Measurements from ENCODE around the gene TEX19. TPM values are rescaled to one million over a fixed set of nuclear protein-coding genes. Genes with fewer than 3 reads are reported as not detected.
A peak's percentile ranks its signal among the peaks of the same experiment; 100 is the strongest.

Gene TEX19
- total RNA-seq, 1 donor from 2014 or later, result not detected

GRCh38 chr17:82324566-82325285 is 34.3 kb upstream of the TEX19 start:
- Mint-ChIP-seq H3K9me3 (no peaks in the 10 kb centered on the region), H3K27me3 (ENCODE audit: low read depth) (no peaks in the 10 kb centered on the region), H3K4me1 (ENCODE audit: low read depth) (peaks cover 28% of the 10 kb centered on the region), H3K27ac (peak overlapping the region; percentile 24), H3K4me3 (ENCODE audit: low read depth) (no peak overlapping the region), H3K36me3 (ENCODE audit: low read depth) (peaks cover 10% of the 10 kb centered on the region)
- DNase-seq (ENCODE audit: low spot score), result no peak
- intact Hi-C loops (cut with micrococcal nuclease), result loop anchor here (5.0 kb wide), 1 partner anchor 82 kb away; no protein-coding TSS in a partner anchor

DNA sequence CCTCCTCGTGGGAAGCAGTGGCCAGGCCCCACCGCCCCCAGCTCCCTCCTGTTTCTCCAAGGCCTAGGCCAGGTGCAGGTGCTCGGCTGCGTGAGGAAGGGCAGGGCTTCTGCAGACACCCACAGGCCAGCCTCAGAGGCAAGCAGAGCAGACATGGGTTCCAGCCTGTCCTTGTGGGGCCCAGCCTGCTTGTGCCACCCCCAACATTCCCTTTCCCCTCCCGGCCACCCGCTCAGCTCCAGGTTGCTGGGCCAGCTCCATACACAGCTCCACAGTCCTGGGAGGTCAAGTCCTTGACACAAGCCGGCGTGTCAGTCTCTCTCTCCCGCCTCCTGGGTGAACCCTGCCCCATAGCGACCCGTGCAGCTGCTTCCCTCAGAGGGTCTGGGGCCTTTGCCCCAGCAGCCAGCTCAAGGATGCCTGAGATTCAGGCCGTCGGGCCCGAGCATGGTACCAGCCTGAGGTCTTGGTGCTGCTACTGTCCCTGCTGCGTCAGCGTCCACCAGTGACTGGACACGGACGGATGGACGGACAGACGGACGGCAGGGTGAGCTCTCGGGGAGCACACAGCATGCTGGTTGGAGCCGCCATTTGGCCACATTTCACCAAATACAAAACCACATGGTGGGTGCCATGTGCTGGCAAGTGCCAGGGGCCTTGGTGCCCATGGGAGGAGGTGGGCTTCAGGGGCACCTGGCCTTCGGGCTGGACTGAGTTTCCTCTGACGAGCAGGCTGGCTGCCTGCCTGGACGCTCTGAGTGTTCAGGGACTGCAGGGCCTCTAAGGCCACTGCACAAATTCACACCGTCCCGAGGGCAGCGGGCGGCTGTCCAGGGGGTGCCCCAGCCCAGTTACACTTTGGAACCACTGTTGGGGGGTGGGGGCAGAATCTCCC is 33.5 kb upstream of the TEX19 start:
- intact Hi-C loops (cut with micrococcal nuclease), result no loop called here
- peaks cover 10% of the 10 kb centered on the region for H3K36me3 Mint-ChIP-seq (ENCODE audit: low read depth)
- no peaks in the 10 kb centered on the region for H3K9me3 Mint-ChIP-seq
- H3K4me1 Mint-ChIP-seq (ENCODE audit: low read depth), result peaks cover 28% of the 10 kb centered on the region
- no peaks in the 10 kb centered on the region for H3K27me3 Mint-ChIP-seq (ENCODE audit: low read depth)
- DNase-seq (ENCODE audit: low spot score), result no peak
- H3K4me3 Mint-ChIP-seq (ENCODE audit: low read depth), result no peak overlapping the region
- H3K27ac Mint-ChIP-seq, result no peak overlapping the region

GRCh38 chr17:82327289-82327688 is 31.8 kb upstream of the TEX19 start:
- H3K36me3 Mint-ChIP-seq (ENCODE audit: low read depth), result peaks cover 7% of the 10 kb centered on the region
- DNase-seq (ENCODE audit: low spot score), result no peak
- H3K27me3 Mint-ChIP-seq (ENCODE audit: low read depth), result peaks cover 4% of the 10 kb centered on the region
- H3K27ac Mint-ChIP-seq, result no peak overlapping the region
- H3K4me3 Mint-ChIP-seq (ENCODE audit: low read depth), result no peak overlapping the region
- no peaks in the 10 kb centered on the region for H3K9me3 Mint-ChIP-seq
- intact Hi-C loops (cut with micrococcal nuclease), result no loop called here
- peaks cover 18% of the 10 kb centered on the region for H3K4me1 Mint-ChIP-seq (ENCODE audit: low read depth)

GRCh38 chr17:82327757-82328140 is 31.3 kb upstream of the TEX19 start:
- Mint-ChIP-seq H3K9me3 (no peaks in the 10 kb centered on the region), H3K4me1 (ENCODE audit: low read depth) (peaks cover 19% of the 10 kb centered on the region), H3K27ac (no peak overlapping the region), H3K36me3 (ENCODE audit: low read depth) (peaks cover 7% of the 10 kb centered on the region), H3K4me3 (ENCODE audit: low read depth) (no peak overlapping the region), H3K27me3 (ENCODE audit: low read depth) (peaks cover 5% of the 10 kb centered on the region)
- intact Hi-C loops (cut with micrococcal nuclease), result no loop called here
- no peak for DNase-seq (ENCODE audit: low spot score)

GRCh38 chr17:82328141-82328993 is 30.7 kb upstream of the TEX19 start:
- H3K27ac Mint-ChIP-seq, result no peak overlapping the region
- peaks cover 7% of the 10 kb centered on the region for H3K36me3 Mint-ChIP-seq (ENCODE audit: low read depth)
- no peaks in the 10 kb centered on the region for H3K9me3 Mint-ChIP-seq
- intact Hi-C loops (cut with micrococcal nuclease), result no loop called here
- peaks cover 22% of the 10 kb centered on the region for H3K4me1 Mint-ChIP-seq (ENCODE audit: low read depth)
- H3K4me3 Mint-ChIP-seq (ENCODE audit: low read depth), result no peak overlapping the region
- DNase-seq (ENCODE audit: low spot score), result no peak
- H3K27me3 Mint-ChIP-seq (ENCODE audit: low read depth), result peaks cover 8% of the 10 kb centered on the region

GRCh38 chr17:82328994-82329507 is 30.0 kb upstream of the TEX19 start:
- Mint-ChIP-seq H3K4me1 (ENCODE audit: low read depth) (peaks cover 18% of the 10 kb centered on the region), H3K9me3 (no peaks in the 10 kb centered on the region), H3K27me3 (ENCODE audit: low read depth) (peaks cover 8% of the 10 kb centered on the region), H3K36me3 (ENCODE audit: low read depth) (peaks cover 7% of the 10 kb centered on the region), H3K4me3 (ENCODE audit: low read depth) (no peak overlapping the region), H3K27ac (no peak overlapping the region)
- intact Hi-C loops (cut with micrococcal nuclease), result no loop called here
- DNase-seq (ENCODE audit: low spot score), result no peak

DNA sequence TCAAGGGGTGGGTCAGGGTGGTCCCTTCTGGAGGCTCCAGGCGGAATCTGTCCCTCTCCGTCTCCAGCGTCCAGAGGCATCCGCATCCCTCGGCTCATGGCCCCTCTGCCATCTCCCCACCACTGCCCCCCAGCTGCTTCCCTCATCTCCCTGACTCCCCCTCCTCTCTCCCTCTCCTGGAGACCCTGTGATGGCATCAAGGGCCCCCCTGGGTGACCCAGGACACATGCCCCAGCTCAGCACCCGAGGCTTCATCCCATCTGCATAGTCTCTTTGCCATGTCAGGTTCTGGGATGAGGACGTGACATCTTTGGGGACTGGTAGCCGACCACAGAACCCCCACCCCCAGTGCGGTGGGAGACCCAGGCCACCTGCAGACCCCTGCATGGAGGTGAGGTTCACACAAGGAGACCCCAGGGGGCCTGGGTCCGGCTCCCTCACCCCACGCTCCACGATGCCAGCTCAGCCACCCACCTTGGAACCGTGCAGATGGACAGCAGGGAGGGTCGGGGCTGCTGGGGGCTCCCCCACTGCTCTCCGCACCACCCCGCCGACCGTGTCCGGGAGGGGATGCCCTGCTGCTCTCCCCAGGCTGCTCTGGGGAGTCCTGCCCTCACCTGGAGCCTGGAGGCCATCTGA is 29.2 kb upstream of the TEX19 start:
- H3K4me3 Mint-ChIP-seq (ENCODE audit: low read depth), result no peak overlapping the region
- intact Hi-C loops (cut with micrococcal nuclease), result no loop called here
- no peak for DNase-seq (ENCODE audit: low spot score)

DNA sequence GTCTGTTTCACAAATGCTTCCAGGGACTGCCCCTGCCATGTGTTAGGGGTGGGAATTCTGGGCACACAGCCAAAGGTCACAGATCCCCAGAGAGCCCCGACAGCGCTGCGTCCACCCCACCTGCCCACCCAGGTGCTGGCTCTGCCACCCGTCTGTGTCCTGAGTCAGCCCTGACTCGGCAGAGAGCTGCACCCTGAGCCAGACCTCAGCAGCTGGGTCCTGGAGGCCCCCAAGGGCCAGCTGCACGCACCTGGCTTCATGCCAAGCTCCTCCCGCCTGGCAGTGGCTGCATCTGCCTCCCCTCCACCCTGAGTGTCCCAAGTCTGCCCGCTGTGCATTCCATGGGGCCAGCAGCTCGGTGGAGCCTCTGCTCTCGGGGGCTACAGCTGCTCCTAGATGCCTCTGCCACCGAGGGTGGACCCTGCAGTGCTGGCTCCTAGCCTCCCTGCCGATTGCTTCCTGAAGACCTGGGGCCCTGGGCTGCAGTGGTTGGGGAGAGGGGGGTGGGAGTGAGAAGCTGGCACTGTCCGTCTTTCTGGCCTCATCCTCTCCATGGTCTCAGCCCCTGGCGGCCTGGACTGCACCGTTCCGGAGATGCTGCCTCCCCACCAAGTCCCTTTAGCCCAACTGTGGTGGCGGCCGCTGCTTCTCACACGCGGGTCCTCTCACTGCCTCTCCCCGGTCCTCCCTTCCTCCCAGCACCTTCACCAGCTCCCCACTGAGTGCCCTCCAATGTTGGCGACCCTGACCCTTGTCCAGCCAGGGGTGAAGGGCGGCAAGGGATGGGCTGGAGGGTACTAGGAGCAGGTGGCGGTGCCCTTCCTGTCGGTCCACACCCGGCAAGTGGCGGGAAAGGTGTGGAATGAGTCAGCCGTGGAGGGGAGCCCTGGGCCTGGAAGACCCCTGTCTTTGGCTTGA is 28.5 kb upstream of the TEX19 start:
- no peak overlapping the region for H3K4me3 Mint-ChIP-seq (ENCODE audit: low read depth)
- no peak for DNase-seq (ENCODE audit: low spot score)
- H3K36me3 Mint-ChIP-seq (ENCODE audit: low read depth), result no peaks in the 10 kb centered on the region
- H3K27ac Mint-ChIP-seq, result no peak overlapping the region
- H3K4me1 Mint-ChIP-seq (ENCODE audit: low read depth), result peaks cover 18% of the 10 kb centered on the region
- intact Hi-C loops (cut with micrococcal nuclease), result no loop called here
- H3K27me3 Mint-ChIP-seq (ENCODE audit: low read depth), result peaks cover 10% of the 10 kb centered on the region
- H3K9me3 Mint-ChIP-seq, result no peaks in the 10 kb centered on the region

More for the DNA sequence above, 29.2 kb upstream of the TEX19 start:
- peaks cover 3% of the 10 kb centered on the region for H3K36me3 Mint-ChIP-seq (ENCODE audit: low read depth)
- no peaks in the 10 kb centered on the region for H3K9me3 Mint-ChIP-seq
- peaks cover 8% of the 10 kb centered on the region for H3K27me3 Mint-ChIP-seq (ENCODE audit: low read depth)
- no peak overlapping the region for H3K27ac Mint-ChIP-seq
- H3K4me1 Mint-ChIP-seq (ENCODE audit: low read depth), result peaks cover 15% of the 10 kb centered on the region

DNA sequence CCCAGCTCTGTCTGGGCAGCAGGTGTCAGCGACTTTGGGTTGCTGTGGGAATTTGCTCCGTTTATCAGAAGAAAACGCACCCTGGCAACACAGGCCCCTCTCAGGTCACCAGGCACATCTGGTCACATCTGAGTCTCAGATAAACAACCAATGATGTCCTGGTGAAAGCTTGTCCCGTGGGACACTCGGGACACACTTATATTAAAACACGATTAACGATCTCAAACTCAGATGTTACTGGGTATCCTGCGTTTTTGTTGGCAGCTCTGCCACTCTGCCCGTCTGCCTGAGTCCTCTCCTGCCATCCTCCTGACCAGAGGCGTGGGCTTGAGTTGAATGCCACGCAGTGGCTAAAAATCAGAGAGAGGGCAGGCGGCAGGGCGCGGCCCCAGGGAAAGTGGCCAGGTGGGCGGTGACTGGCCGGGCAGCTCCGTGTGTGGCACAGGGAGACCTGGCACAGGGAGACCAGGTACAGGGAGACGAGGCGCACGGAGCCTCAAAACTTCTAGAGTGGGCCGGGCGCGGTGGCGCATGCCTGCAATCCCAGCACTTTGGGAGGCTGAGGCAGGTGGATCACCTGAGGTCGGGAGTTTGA is 27.6 kb upstream of the TEX19 start:
- Mint-ChIP-seq H3K9me3 (no peaks in the 10 kb centered on the region), H3K27ac (no peak overlapping the region), H3K4me3 (ENCODE audit: low read depth) (no peak overlapping the region), H3K27me3 (ENCODE audit: low read depth) (peaks cover 10% of the 10 kb centered on the region), H3K4me1 (ENCODE audit: low read depth) (peaks cover 22% of the 10 kb centered on the region), H3K36me3 (ENCODE audit: low read depth) (no peaks in the 10 kb centered on the region)
- DNase-seq (ENCODE audit: low spot score), result no peak
- intact Hi-C loops (cut with micrococcal nuclease), result no loop called here

DNA sequence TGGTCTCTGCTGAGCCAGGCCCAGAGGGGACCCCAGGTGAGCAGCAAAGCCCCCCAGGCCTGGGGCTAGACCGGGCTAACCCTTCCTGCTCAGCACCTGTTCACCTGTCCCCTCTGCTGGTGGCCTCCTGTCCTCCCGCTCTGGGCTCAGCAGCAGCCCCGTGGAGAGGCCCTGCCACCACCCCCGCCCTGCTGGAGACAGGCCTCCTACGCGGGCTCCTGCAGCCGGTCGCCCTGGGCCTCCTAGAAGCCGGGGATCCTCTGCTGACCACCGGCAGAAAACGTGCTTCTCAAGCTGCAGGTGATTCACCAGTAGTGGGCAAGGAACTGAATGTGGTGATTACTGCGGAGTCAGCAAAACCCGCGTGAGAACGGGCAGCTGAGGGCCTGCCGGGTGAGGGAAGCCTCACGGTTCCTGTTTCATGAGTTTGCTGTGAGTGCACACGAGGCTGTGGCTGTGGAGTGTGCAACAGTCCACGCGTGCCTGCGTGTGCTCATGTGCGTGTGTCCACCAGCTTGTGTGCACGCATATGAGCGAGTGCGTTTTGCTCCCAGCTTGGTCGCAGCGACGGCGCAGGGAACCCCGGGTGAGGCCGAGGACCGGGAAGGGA is 26.3 kb upstream of the TEX19 start:
- intact Hi-C loops (cut with micrococcal nuclease), result no loop called here
- H3K4me1 Mint-ChIP-seq (ENCODE audit: low read depth), result peaks cover 22% of the 10 kb centered on the region
- H3K9me3 Mint-ChIP-seq, result no peaks in the 10 kb centered on the region
- DNase-seq (ENCODE audit: low spot score), result no peak
- H3K27me3 Mint-ChIP-seq (ENCODE audit: low read depth), result peaks cover 10% of the 10 kb centered on the region
- peak overlapping the region; percentile 70 for H3K4me3 Mint-ChIP-seq (ENCODE audit: low read depth)
- no peak overlapping the region for H3K27ac Mint-ChIP-seq
- no peaks in the 10 kb centered on the region for H3K36me3 Mint-ChIP-seq (ENCODE audit: low read depth)
